Spinal cord (tissue), 10 donors: ENCODE measurements around the gene RIMS3. TPM values are rescaled to one million over a fixed set of nuclear protein-coding genes. Genes with fewer than 3 reads are reported as not detected.

Source experiments
- DNase-seq, 6 donors: peaks; one replicate each; pipeline versions ENCODE4 v3.0.0 to v3.0.0-alpha.2; 2013 to 2015; ENCODE audit warnings: low spot score in 6 of 6, low read depth in 4 of 6
- H3K27ac ChIP-seq: one replicate; pipeline ENCODE4 v1.5.1; 2013; ENCODE audit warnings: low read depth, low read length, control low read depth
- H3K27me3 ChIP-seq: one replicate; pipeline ENCODE4 v1.6.1; 2013; ENCODE audit warnings: low read length; ENCODE audit not compliant: control insufficient read depth, insufficient read depth
- H3K36me3 ChIP-seq: one replicate; pipeline ENCODE4 v1.6.1; 2013; ENCODE audit warnings: low read length; ENCODE audit not compliant: control insufficient read depth, insufficient read depth
- H3K4me1 ChIP-seq: one replicate; pipeline ENCODE4 v1.6.1; 2013; ENCODE audit warnings: low read length; ENCODE audit not compliant: control insufficient read depth, insufficient read depth
- H3K4me3 ChIP-seq: one replicate; pipeline ENCODE4 v1.5.1; 2013; ENCODE audit warnings: low read depth, low read length, control low read depth
- H3K9me3 ChIP-seq: one replicate; pipeline ENCODE4 v1.6.1; 2013; ENCODE audit warnings: low read length; ENCODE audit not compliant: control insufficient read depth, insufficient read depth
- WGBS: methylation state at CpG from one replicate; pipeline ENCODE4 v1.1.5; 2013; ENCODE audit warnings: missing lambda C conversion rate; ENCODE audit not compliant: insufficient coverage; 5-methylcytosine and 5-hydroxymethylcytosine counted together
- polyA plus RNA-seq, 2 donors: library from polyadenylated mRNA; unstranded; fragments of 120-200 nt; gene quantifications; one replicate each; pipeline ENCODE4 v1.2.1, GENCODE V29; 2013; ENCODE audit not compliant: insufficient read length in 2 of 2
- total RNA-seq, 2 donors: library from RNA; depleted of rRNA in 1 of 2; stranded (reverse); fragments of 120-200 nt in 1 of 2; fragments of >200 nt in 1 of 2; gene quantifications; one replicate each; pipeline versions ENCODE4 v1.2.3 to v1.2.4, GENCODE V29; 2013 to 2014
- donor health status: healthy.

RIMS3 gene
- total and polyA plus RNA-seq, 4 donors = 14.1 to 42.2 (median 36.1) TPM

DNA sequence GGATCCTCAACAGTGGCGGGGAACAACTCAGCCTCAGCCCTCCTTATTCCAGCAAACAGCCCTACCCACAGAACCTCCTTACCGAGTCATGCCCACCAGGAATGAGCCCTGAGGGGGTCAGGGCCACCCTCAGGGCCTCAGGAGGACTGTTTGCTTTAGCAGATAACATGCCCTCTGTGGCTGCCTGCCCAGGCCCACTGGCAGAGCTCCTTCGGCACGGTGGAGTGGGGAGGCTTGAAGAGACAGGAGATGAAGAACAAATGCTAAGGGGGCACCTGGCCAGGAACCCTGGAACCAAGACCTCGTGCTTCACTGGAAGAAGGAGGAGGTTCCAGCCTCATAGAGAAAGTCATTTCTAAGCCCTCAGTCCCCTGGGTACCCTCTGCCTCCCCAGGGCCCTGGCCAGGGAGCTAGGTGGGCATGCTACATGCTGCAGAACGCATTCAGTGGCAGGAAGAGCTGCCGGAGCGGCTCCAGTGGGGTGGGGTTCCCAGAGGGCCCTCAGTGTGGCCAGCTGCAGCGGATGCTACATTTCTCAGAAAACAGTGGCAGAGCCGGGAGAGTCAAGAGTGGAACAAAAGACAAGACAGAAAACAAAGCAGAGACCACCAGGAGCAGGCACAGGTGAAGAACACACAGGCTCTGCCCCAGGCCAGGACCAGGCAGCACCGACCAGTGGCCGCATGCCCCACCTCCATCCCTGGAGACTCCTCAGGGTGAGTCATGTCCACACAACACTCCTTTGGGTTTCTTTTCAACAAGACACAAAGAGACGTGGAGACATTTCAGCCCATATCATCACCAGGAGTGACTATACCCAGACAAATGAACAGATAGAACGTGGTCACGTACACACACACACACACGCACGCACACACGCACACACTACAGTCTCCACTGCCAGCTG, 39.8 kb downstream of the RIMS3 start:
- Histone ChIP-seq H3K27ac (no peak overlapping the region), H3K4me3 (no peak overlapping the region), H3K27me3 (no peaks in the 10 kb centered on the region), H3K36me3 (peaks cover 43% of the 10 kb centered on the region), H3K4me1 (peaks cover 7% of the 10 kb centered on the region), H3K9me3 (no peaks in the 10 kb centered on the region)
- no peak for DNase-seq
- WGBS = 81% methylated on average over 18 of the region's 18 CpGs

DNA sequence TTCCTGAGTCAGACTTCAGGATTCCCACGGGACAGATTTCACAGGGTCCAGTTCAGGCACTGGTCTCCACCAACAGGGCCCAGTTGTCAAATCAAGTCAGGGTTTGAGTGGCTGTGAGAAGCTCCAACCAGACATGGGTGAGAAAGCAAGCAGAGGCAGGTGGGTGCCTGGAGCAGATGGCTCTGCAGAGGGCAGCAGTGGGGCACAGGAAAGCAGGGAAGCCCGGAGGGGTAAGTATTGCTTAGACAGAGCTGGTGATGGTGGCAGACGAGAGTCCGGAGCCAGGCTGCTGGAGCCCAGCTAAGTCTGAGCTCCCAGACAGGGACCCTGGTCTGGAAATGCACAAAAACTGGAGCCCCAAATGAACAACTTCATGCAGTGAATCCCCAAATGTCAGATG, 40.4 kb downstream of the RIMS3 start:
- 58% methylated on average over 4 of the region's 4 CpGs for WGBS
- no peaks in the 10 kb centered on the region for H3K9me3 ChIP-seq
- no peak overlapping the region for H3K27ac ChIP-seq
- H3K4me1 ChIP-seq = peaks cover 7% of the 10 kb centered on the region
- no peak overlapping the region for H3K4me3 ChIP-seq
- DNase-seq = peak in 1 of 6 donors; percentile 53
- no peaks in the 10 kb centered on the region for H3K27me3 ChIP-seq
- H3K36me3 ChIP-seq = peaks cover 43% of the 10 kb centered on the region

GRCh38 chr1:40622936-40623629, 42.4 kb downstream of the RIMS3 start:
- no peaks in the 10 kb centered on the region for H3K9me3 ChIP-seq
- peaks cover 7% of the 10 kb centered on the region for H3K4me1 ChIP-seq
- no peak overlapping the region for H3K4me3 ChIP-seq
- no peak overlapping the region for H3K27ac ChIP-seq
- peaks cover 32% of the 10 kb centered on the region for H3K36me3 ChIP-seq
- H3K27me3 ChIP-seq = no peaks in the 10 kb centered on the region
- DNase-seq = no peak
- WGBS = 91% methylated on average over 1 of the region's 4 CpGs

GRCh38 chr1:40621821-40622450, 43.5 kb downstream of the RIMS3 start:
- Histone ChIP-seq H3K9me3 (no peaks in the 10 kb centered on the region), H3K4me1 (peaks cover 7% of the 10 kb centered on the region), H3K27me3 (no peaks in the 10 kb centered on the region), H3K4me3 (no peak overlapping the region), H3K27ac (no peak overlapping the region), H3K36me3 (peaks cover 25% of the 10 kb centered on the region)
- WGBS = 87% methylated on average over 4 of the region's 6 CpGs
- DNase-seq = no peak

DNA sequence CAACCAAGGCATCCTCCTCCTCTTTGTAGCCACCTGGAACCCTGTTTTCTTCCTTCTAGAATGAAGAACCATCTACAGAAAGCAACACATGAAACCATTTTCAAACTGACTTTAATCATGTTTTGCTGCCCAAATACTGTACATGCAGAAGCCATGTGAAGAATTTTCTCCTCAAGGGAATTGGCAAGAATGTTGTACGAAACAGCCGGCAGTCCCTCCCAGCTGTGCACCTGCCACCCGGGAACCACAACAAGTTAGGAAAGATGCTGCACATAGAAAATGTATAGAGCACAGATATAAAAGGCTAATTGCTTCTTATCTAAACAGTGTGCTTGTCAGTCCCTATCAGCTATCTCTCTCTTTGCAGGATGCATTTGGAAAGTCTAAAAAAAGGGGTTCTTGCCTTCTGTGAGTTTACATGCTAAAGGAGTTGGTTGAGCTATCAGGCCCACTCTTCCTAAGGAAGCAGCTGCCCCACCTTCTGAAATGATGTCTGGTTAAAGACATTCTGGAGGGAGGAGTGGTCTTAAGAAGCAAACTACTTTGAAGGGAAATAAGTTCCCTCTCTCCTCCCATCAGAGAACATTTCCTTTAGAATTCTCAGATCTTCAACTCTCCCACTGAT, 44.8 kb downstream of the RIMS3 start:
- WGBS = 76% methylated on average over 2 of the region's 3 CpGs
- H3K4me3 ChIP-seq = no peak overlapping the region
- DNase-seq = no peak
- H3K27me3 ChIP-seq = no peaks in the 10 kb centered on the region
- peaks cover 15% of the 10 kb centered on the region for H3K36me3 ChIP-seq
- H3K27ac ChIP-seq = no peak overlapping the region
- H3K9me3 ChIP-seq = no peaks in the 10 kb centered on the region
- peaks cover 6% of the 10 kb centered on the region for H3K4me1 ChIP-seq

DNA sequence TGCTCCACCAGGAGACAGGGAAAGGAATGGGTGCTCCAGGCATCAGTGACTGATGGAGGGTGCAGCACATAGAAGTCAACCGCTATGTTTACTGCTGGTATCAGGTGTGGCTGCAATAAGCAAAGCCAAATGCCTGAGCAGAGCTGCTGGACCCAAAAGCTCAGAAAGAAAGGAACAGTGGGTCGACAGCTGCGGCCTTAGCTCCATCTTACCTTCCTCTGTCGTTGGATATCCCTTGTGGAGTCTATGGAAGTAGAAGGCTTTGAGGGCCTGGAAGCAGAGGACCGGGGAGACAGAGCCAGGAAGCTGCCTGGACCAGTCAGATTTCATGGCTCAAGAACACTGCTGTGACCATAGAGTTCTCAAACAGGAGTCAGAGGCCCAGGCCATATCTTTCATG, 45.3 kb downstream of the RIMS3 start:
- H3K4me1 ChIP-seq = peaks cover under 1% of the 10 kb centered on the region
- 88% methylated on average over 4 of the region's 5 CpGs for WGBS
- no peak overlapping the region for H3K4me3 ChIP-seq
- H3K36me3 ChIP-seq = peaks cover 9% of the 10 kb centered on the region
- H3K9me3 ChIP-seq = no peaks in the 10 kb centered on the region
- no peaks in the 10 kb centered on the region for H3K27me3 ChIP-seq
- DNase-seq = no peak
- no peak overlapping the region for H3K27ac ChIP-seq

- no peaks in the 10 kb centered on the region for H3K9me3 ChIP-seq
- no peak overlapping the region for H3K4me3 ChIP-seq
- peaks cover 9% of the 10 kb centered on the region for H3K36me3 ChIP-seq
- H3K4me1 ChIP-seq = no peaks in the 10 kb centered on the region
- H3K27me3 ChIP-seq = no peaks in the 10 kb centered on the region
- WGBS = no CpG with 5 or more reads among the region's 1 CpG
- H3K27ac ChIP-seq = no peak overlapping the region
- DNase-seq = no peak
Measured at GRCh38 chr1:40618108-40618507, 47.4 kb downstream of the RIMS3 start.

DNA sequence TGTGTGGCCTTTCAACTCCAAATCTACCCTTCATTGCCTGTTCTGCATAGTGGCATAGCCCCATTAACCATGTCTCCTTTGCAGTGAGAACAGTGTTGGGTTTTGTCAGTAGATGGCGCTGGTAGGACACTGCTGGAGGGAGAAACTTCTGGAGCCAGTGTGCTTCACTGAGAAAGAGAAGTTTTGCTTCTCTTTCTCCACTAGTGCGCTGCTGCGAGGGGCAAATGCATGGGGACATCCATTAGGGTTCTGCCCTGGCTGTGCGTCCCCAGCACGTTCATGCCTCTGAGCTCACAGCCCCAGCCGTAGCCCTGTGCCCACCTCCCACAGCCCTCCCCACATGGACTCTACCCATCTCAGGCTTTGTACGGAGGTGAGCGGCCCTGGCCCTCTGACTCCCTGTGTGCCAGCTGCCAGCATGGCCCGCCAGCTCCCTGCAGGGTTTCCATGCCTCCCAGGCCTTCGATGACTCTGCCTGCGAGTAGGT, 53.1 kb downstream of the RIMS3 start:
- Histone ChIP-seq H3K27me3 (no peaks in the 10 kb centered on the region), H3K36me3 (no peaks in the 10 kb centered on the region), H3K4me1 (peaks cover 6% of the 10 kb centered on the region), H3K27ac (no peak overlapping the region), H3K4me3 (no peak overlapping the region), H3K9me3 (no peaks in the 10 kb centered on the region)
- DNase-seq = peak in 5 of 6 donors; percentile 54 to 93 (median 73)
- 25% methylated on average over 11 of the region's 11 CpGs for WGBS

- no peaks in the 10 kb centered on the region for H3K36me3 ChIP-seq
- no peak overlapping the region for H3K4me3 ChIP-seq
- no peak overlapping the region for H3K27ac ChIP-seq
- H3K27me3 ChIP-seq = no peaks in the 10 kb centered on the region
- peaks cover 6% of the 10 kb centered on the region for H3K4me1 ChIP-seq
- no peaks in the 10 kb centered on the region for H3K9me3 ChIP-seq
- 83% methylated on average over 6 of the region's 7 CpGs for WGBS
- no peak for DNase-seq
Measured at GRCh38 chr1:40610156-40610555, 55.3 kb downstream of the RIMS3 start.
